Fibroblast of mammary gland (primary cell): ENCODE results near the gene ACTR1B.
"Not testable (repeated sequence)": the region's sequence is repeated elsewhere in the genome, so short reads cannot be mapped to it uniquely, and the experiment has no call there.

Source experiments
- DNase-seq: peaks from one replicate; pipeline ENCODE4 v3.0.0-alpha.2; 2010; ENCODE audit warnings: low read depth
- H3K4me3 ChIP-seq: 2 replicates; pipeline ENCODE4 v1.5.1; 2011; ENCODE audit warnings: low read depth, mild to moderate bottlenecking, low read length, moderate library complexity; ENCODE audit not compliant: control insufficient read depth
- CTCF ChIP-seq: conservative IDR thresholded peaks from 2 replicates; pipeline ENCODE4 v1.5.1; 2011; ENCODE audit warnings: low read depth, low read length, inconsistent platforms; ENCODE audit not compliant: control insufficient read depth, insufficient read depth

The ACTR1B gene

GRCh38 chr2:97673915-97674283, 10.1 kb upstream of the ACTR1B start:
- no peak for DNase-seq
- H3K4me3 ChIP-seq: no peak overlapping the region
- TF ChIP-seq CTCF: no peak

- DNase-seq: no peak
- H3K4me3 ChIP-seq: no peak overlapping the region
- TF ChIP-seq CTCF: no peak
These were observed 9.5 kb upstream of the ACTR1B start for GRCh38 chr2:97673182-97673914.

- not testable (repeated sequence) for DNase-seq, H3K4me3 ChIP-seq
These were observed 8.8 kb upstream of the ACTR1B start for GRCh38 chr2:97672606-97673140.

GRCh38 chr2:97671526-97671925, 7.7 kb upstream of the ACTR1B start:
- no peak for TF ChIP-seq CTCF
- no peak overlapping the region for H3K4me3 ChIP-seq
- DNase-seq: no peak

- no peak overlapping the region for H3K4me3 ChIP-seq
- DNase-seq: no peak
- no peak for TF ChIP-seq CTCF
These were observed 6.6 kb upstream of the ACTR1B start for GRCh38 chr2:97670471-97670870.

GRCh38 chr2:97669448-97669847, 5.6 kb upstream of the ACTR1B start, which contains the start of gene C2orf92:
Gene C2orf92 (plus strand): TSS chr2:97669713. CDS start chr2:97669789, 76 bp downstream.
- no peak within 1 kb of the TSS for H3K4me3 ChIP-seq
- no peak for DNase-seq
- no peak for TF ChIP-seq CTCF

GRCh38 chr2:97664636-97664970, 759 bp upstream of the ACTR1B start:
- peak overlapping the region; percentile 82 for H3K4me3 ChIP-seq
- TF ChIP-seq CTCF: no peak
- no peak for DNase-seq
